GM19099 (cell line): Measurements from ENCODE around the gene TRMT44.

ENCODE experiments used
- POLR2A ChIP-seq: IDR thresholded peaks from 3 replicates; pipeline ENCODE4 v1.6.1; 2011; ENCODE audit warnings: low read depth; ENCODE audit not compliant: insufficient read length; ENCODE audit errors: extremely low read depth

TRMT44 gene

GRCh38 chr4:8468746-8469535, 28.4 kb downstream of the TRMT44 start:
- TF ChIP-seq POLR2A = no peak

- no peak for TF ChIP-seq POLR2A
Observed at GRCh38 chr4:8469550-8469949, 29.0 kb downstream of the TRMT44 start.

- no peak for TF ChIP-seq POLR2A
Observed at GRCh38 chr4:8470451-8471024, 30.0 kb downstream of the TRMT44 start.

- TF ChIP-seq POLR2A = no peak
Observed at GRCh38 chr4:8471211-8471875, 30.8 kb downstream of the TRMT44 start.

- TF ChIP-seq POLR2A = no peak
Observed at GRCh38 chr4:8472158-8472688, 31.6 kb downstream of the TRMT44 start.

- TF ChIP-seq POLR2A = no peak
Observed at GRCh38 chr4:8472689-8473197, 32.2 kb downstream of the TRMT44 start.

- no peak for TF ChIP-seq POLR2A
Observed at GRCh38 chr4:8473198-8473919, 32.8 kb downstream of the TRMT44 start.

GRCh38 chr4:8473920-8474590, 33.5 kb downstream of the TRMT44 start:
- no peak for TF ChIP-seq POLR2A

- no peak for TF ChIP-seq POLR2A
Observed at GRCh38 chr4:8474856-8475255, 34.3 kb downstream of the TRMT44 start.

- TF ChIP-seq POLR2A = no peak
Observed at GRCh38 chr4:8475751-8476575, 35.4 kb downstream of the TRMT44 start.

- no peak for TF ChIP-seq POLR2A
Observed at GRCh38 chr4:8477095-8477635, 36.6 kb downstream of the TRMT44 start.

- TF ChIP-seq POLR2A = no peak
Observed at GRCh38 chr4:8477676-8478075, 37.1 kb downstream of the TRMT44 start.

- TF ChIP-seq POLR2A = no peak
Observed at GRCh38 chr4:8478371-8478770, 37.8 kb downstream of the TRMT44 start.
